Stimulated activated CD8-positive, alpha-beta memory T cell treated with anti-CD3 and anti-CD28 coated beads, Interleukin-4, amount 100 ng/mL, for 4 hours (primary cell): Measurements from ENCODE around the gene TRIM15.
"Not testable (repeated sequence)": the region's sequence is repeated elsewhere in the genome, so short reads cannot be mapped to it uniquely, and the experiment has no call there.

Experiments
- DNase-seq, 2 donors: peaks; one replicate each; pipeline ENCODE4 v3.0.0-alpha.2; 2020; ENCODE audit warnings: low read depth in 2 of 2, low spot score in 1 of 2

TRIM15 gene

GRCh38 chr6:30163090-30163917 is at the start of gene TRIM15:
Gene TRIM15, plus strand, starts transcription at chr6:30163546. Its CDS starts 139 bp downstream, at chr6:30163685.
- DNase-seq: no peak

DNA sequence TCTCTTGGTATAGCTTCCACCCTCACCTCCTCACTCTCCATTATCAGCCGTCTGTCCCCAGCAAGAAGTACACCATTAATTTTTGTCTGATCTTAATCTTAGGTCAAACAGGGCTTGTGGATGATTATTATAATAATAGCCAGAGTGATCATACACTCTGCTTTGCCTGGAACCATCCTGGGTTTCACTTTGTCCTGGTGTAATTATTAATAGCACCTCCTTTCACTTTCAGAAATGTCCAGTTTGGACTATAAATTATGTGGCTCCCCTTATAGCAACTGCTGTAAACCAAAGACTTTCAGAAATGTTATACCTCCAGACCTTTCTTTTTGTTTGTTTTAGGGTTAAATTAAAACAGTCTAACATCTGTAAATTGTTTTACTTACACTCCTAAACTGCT is 49.5 kb upstream of the TRIM15 start:
- DNase-seq: no peak

GRCh38 chr6:30116724-30117123 is 46.6 kb upstream of the TRIM15 start:
- no peak for DNase-seq

DNA sequence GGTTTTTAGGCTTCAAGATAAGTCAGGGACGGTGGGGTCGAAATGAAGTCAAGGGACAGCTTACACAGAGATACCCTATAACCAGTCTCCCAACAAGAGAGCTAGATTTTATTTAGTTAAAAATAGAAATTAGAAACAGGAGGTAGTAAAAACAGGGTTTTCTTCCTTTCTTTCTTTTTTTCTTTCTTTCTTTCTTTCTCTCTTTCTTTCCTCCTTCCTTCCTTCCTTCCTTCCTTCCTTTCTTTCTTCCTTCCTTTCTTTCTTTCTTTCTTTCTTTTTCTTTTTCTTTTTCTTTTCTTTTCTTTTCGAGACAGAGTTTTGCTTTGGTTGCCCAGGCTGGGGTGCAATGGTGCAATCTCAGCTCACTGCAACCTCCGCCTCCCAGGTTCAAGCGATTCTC is 44.7 kb upstream of the TRIM15 start:
- not testable (repeated sequence) for DNase-seq

DNA sequence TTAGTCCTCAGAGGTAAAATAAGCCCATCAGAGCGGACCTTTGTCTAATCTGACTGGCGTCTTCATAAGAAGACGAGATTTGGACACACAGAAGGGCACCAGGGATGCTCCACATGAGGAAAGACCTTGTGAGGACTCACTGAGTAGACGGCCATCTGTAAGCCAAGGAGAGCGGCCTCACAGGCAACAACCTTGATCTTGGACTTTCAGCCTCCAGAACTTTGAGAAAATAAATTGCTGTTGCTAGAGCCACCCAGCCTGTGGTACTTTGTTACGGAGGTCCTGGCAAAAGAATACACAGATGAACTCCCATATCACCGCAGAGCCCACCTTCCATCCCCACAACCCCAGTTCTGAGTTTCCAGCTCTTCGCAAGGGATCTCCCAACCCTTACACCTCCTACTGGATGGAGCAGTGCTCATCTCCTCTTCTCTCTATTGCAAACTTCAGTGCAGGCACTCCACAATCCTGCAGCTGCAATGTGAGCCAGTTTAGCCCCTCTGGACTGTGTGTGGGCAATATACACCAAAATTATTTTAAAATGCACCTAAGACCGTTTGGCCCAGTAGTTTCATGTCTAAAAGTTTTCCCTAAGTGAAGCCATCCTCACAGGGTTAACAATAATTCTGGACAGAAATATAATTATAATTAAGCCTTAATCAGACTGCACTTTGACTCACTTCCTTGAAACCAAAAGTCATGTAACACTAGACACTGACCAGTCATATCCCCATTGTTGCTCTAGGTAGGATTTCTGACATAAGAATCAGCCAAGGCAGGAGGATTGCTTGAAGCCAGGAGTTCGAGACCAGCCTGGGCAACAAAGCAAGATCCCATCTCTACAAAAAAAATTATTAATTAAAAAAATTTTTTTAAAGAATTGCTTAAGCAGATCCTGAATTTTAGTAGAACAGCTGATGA is 41.6 kb upstream of the TRIM15 start:
- no peak for DNase-seq

DNA sequence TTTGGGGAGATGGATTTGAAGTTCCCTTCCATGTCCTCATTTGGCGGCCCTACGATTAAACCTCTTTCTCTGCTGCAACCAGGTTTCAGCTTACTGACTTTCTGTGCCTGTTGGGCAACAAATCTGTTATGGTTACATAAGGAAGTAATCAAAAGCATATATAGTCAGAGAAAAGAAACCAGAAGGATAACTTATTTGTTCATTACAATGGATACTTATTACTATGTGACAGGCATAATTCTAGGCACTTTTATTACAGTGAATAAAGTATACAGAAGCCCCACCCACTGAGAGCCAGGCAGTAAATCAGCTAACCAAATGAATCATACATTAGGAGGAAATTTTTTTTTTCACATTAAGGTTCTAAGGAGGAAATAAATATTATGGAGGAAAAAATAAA is 40.8 kb upstream of the TRIM15 start:
- no peak for DNase-seq

DNA sequence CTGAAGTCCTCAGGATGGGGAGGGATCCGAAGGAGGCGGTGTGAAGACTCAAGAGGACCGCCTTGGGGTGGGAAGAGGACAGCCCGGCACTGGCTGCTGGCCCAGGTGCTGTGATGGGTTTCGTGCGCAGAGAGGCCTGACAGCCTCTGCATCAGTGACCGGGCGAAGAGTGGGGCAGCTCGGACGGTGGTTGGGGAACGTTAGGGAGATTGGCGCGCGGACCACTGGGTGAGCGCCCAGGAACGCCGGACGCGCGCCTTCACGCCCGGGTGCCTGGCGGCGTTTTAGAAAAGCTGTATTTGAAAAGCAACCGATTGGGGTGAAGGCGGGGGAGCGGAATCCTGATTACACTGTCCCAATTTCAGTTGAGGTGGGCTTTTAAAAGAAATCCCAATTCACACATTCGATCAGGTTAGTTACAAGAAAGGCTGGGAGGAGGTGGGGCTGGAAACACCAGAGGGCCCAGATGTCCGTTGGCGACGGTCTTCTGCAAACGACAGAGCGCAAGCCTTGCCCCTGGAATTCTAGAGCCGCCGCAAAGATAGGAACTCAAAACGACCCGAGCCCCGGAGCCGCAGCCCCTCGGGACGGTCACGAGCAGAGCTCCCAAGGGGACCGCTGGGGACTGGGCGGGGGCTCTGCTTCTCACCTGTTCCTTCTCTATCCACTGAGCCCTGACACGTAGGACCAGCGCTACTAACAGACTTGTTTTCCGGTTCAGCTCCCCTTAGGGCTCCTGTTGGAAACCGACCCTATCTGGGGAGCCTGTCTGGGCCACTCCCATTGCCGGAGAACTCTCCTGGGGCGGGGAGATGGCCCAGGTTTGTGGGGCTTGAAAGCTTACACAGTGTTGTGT is 35.9 kb upstream of the TRIM15 start:
- DNase-seq: no peak

GRCh38 chr6:30129265-30130178 is 33.8 kb upstream of the TRIM15 start:
- DNase-seq: no peak

GRCh38 chr6:30130179-30130679 is 33.1 kb upstream of the TRIM15 start:
- DNase-seq: no peak

DNA sequence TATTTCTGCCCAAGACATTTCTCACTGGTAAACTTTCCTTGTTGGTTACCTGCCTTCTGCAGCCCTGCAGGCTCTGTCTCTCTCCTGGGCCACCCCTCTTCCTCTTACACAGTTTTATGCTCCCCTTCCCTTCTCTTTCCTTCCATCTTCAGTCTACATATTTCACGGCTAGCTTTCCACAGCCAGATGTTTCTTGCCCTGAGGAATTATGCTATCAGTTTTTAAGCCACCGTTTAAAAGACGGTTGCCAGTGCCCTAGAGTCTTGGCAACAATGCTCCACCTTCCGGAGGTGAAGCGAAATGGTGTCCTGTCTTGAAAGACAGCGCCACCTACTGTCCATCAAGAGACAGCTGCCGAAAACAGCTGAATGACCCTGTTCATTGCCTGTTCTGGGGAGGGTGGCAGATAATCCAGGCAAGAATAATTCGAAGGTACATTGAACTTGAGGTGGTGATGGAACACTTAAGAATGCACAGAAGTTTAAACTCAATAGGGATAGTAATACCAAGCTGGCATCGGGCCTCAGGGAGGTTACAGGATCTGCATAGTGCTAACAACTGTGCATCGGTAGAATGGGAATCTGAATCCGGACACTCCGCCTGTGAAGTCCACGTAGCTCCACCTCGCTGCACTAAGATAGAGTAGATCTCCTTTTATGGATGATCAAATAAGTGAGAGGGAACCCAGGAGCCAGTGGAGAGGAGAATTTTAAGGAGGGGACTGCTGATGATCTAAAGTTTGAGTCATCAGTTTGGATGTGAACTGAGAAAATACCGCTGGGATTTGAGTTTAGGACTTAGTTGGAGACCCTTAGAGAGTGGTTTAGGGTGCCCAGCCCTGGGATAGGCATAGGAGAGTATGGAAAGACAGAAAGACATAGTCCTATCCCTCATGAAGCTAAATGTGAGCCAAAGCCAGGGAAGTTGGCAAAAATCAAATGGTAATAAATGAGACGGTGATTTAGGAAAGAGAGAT is 32.2 kb upstream of the TRIM15 start:
- DNase-seq: peak; percentile 32 to 35

GRCh38 chr6:30131947-30132497 is 31.3 kb upstream of the TRIM15 start:
- no peak for DNase-seq

DNA sequence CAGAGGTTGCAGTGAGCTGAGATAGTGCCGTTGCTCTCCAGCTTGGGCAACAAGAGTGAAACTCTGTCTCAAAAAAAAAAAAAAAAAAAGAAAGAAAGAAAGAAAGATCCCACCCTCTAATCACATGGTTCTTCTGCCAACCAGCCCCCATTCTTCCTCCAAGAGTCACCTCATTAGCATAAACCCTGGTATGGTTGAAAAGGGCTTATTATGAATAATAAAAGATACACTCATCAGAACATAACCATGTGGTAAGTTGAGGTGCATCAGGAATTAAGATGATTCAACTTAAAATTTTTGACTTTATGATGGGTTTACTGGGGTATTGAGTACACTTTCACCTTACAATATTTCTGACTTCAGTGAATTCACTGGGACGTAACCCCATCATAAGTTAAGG is 28.2 kb upstream of the TRIM15 start:
- DNase-seq: no peak

DNA sequence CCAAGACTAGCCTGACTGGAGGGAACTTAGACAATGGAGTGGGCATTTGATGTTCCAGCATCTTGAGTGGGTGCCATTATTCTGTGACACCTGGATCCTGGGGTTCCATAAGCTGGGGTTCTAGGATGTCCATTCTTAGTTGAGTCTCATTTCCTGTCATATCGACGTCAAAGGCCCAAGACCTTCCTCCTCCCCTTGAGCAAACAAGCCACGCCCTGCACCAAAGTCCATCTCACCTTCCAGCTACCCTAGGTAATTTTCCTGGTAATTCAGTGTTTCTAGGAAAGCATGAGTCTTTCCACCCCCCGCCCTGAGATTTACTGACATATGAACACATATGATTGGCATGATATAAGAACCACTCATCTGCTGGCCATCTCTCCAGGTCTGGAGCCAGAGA is 27.6 kb upstream of the TRIM15 start, which contains the start of gene TRIM40:
TSS of gene TRIM40 (plus strand) at position 384 of the 400 bp plus-strand sequence. CDS start 897 bp downstream, outside the sequence.
- no peak for DNase-seq

DNA sequence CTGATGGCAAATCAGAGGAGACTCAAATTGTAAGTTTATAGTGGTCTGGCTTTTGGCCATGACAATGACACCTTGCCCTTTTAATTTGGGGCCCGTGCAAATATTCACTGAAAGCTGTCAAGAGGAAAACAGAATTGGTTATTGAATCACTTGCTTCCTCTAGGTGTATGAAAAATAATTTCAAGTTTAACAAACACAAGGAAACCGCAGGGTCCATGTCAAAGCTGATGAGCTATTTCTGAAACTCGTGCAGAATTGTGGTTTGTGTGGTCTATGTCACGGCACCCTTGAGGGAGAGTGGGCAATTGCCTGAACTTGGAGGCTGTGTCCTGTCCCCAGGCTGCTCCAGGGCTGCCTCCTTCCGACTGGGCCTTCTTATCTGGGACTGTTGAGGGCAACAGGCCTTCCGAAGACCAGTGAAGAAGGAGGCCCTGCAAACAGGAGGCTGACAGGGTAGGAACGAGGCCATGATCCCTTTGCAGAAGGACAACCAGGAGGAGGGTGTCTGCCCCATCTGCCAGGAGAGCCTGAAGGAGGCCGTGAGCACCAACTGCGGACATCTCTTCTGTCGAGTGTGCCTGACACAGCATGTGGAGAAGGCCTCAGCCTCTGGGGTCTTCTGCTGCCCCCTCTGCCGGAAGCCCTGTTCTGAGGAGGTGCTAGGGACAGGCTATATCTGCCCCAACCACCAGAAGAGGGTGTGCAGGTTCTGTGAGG is 26.6 kb upstream of the TRIM15 start:
- DNase-seq: no peak

GRCh38 chr6:30140240-30140639 is 23.1 kb upstream of the TRIM15 start:
- DNase-seq: not testable (repeated sequence)

DNA sequence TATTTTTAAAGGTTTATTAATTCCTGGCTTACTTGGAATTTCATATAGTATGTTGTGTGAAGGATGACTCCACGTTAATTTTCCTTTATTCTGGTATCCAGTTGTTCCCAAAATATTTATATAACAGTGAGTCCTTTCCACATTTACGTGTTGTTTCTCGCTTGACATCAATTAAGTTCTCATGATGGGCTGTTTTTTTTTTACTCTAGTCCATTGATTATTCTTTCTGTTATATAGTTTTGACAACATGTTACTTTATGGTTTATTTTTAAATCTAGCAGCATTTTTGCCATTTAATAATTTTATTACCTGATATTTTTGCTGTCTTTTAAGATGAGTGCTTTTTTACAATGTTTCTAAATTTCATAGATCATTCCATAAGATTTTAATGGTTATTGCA is 20.7 kb upstream of the TRIM15 start:
- no peak for DNase-seq

DNA sequence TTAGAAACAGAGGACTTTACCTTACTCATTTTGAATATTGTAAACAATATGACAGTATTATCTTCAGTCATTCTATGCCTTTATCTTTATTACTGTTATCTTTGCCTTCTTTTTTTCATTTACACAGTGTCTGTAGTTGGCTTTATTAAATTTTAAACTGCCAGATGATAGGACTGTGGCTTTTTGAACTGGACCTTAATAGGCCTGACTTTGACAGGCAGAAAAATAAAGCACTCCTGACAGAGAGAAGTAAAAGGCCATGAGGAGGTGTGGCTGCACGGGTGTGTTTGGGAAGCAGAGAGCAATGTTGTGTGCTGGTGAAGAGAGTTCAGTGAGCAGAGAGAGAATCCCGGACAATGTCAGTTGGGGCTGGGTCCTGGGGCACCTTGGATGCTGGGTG is 19.6 kb upstream of the TRIM15 start:
- no peak for DNase-seq

DNA sequence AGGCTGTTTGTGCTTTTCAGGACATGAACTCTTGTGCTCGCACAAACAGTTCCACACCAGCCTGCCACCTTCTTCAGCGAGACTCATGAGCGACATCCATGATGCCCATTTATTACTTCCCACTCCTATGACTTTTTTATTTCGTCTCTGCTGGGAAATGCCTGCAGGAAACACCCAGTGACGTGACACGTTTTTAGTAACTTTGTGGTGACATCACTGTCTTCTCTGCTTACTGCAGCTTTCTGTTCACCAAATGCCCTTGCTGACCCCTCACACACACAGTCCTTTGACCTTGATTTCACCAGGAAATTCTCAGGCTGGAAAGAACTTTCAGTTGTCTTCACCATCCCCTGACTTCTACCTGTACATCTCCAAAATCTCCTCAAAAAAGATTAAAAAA is 18.5 kb upstream of the TRIM15 start:
- no peak for DNase-seq
